HCT116 (cell line): ENCODE results near the gene ZNF750. TPM values are rescaled to one million over a fixed set of nuclear protein-coding genes. Genes with fewer than 3 reads are reported as not detected.

Experiments
- ATAC-seq: fragments of 200-7000 bp; cut with Tn5 transposase; 2 replicates; pipeline ENCODE4 v1.9.1; 2020; ENCODE audit warnings: mild to moderate bottlenecking, moderate library complexity
- BruUV-seq: library from RNA; stranded (reverse); fragments of 400-500 nt; replicated peaks from 2 replicates; lab custom pipeline; 2021; lab: Mats Ljungman, UMichigan
- CTCF ChIA-PET: fragments of 300-600 bp; sonication (Branson Sonifier 250); formaldehyde crosslinking; loops from one replicate; lab custom pipeline; 2021; ENCODE audit warnings: antibody characterized with exemption; lab: Charles Lee
- POLR2A ChIA-PET: fragments of 300-600, 350-600 bp; sonication (Branson Sonifier 250); formaldehyde crosslinking; loops from one replicate; lab custom pipeline; 2021; ENCODE audit warnings: antibody characterized with exemption; lab: Charles Lee
- RAD21 ChIA-PET, 2 experiments: fragments of 300-600 bp; sonication (Branson Sonifier 250); formaldehyde crosslinking; loops; one replicate each; lab custom pipeline; 2023; ENCODE audit warnings: low total read pairs in 2 of 2; ENCODE audit not compliant: uncharacterized antibody in 2 of 2, unreplicated experiment in 2 of 2, low non-redundant PET in 1 of 2; lab: Charles Lee
- DNase-seq: peaks from one replicate; pipeline ENCODE4 v3.0.0-alpha.2; 2010; ENCODE audit warnings: low read depth, low spot score
- H2AFZ ChIP-seq: fragments of 200-600 bp; shearing (Covaris generic), sonication (generic); 2 replicates; pipeline ENCODE4 v1.6.1; 2017; ENCODE audit warnings: low read depth, mixed run types, mixed read lengths, antibody characterized with exemption, low read length; ENCODE audit not compliant: poor library complexity, severe bottlenecking
- H3K27ac ChIP-seq: 2 replicates; pipeline ENCODE4 v1.5.1; 2012; ENCODE audit warnings: low read depth, low read length
- H3K27me3 ChIP-seq: fragments of 200-600 bp; sonication (generic); 2 replicates; pipeline ENCODE4 v1.6.1; 2016; ENCODE audit warnings: mixed run types, low read length, mixed read lengths; ENCODE audit not compliant: insufficient read depth
- H3K36me3 ChIP-seq, 2 experiments: fragments of 200-500 bp in 1 of 2; fragments of 200-600 bp in 1 of 2; sonication (Bioruptor generic) in 1 of 2; sonication (generic) in 1 of 2; 2 replicates each; pipeline versions ENCODE4 v1.5.1 to v1.6.1; 2014 to 2016; ENCODE audit warnings: low read length in 2 of 2, inconsistent platforms in 1 of 2, mixed read lengths in 1 of 2, mixed run types in 1 of 2; ENCODE audit not compliant: insufficient read depth in 2 of 2, control insufficient read depth in 1 of 2
- H3K4me1 ChIP-seq, 2 experiments: fragments of 200-600 bp in 1 of 2; sonication (generic) in 1 of 2; 2 replicates each; pipeline versions ENCODE4 v1.5.1 to v1.6.1; 2012 to 2017; ENCODE audit warnings: low read length in 2 of 2, inconsistent platforms in 1 of 2, mild to moderate bottlenecking in 1 of 2, mixed read lengths in 1 of 2, mixed run types in 1 of 2, moderate library complexity in 1 of 2; ENCODE audit not compliant: insufficient read depth in 2 of 2, control insufficient read depth in 1 of 2
- H3K4me2 ChIP-seq: fragments of 200-600 bp; sonication (generic); 2 replicates; pipeline ENCODE4 v1.6.1; 2017; ENCODE audit warnings: mixed run types, low read length, mixed read lengths
- H3K4me3 ChIP-seq, 2 experiments: fragments of 200-600 bp in 1 of 2; sonication (generic) in 1 of 2; replicated peaks in 1 of 2; 2 replicates each; pipeline ENCODE4 v1.5.1; 2011 to 2016; ENCODE audit warnings: low read length in 2 of 2, control low read depth in 1 of 2, low read depth in 1 of 2, mild to moderate bottlenecking in 1 of 2, mixed read lengths in 1 of 2, mixed run types in 1 of 2
- H3K79me2 ChIP-seq: fragments of 200-600 bp; sonication (generic); 2 replicates; pipeline ENCODE4 v1.6.1; 2017; ENCODE audit warnings: mild to moderate bottlenecking, mixed run types, low read length, moderate library complexity, mixed read lengths; ENCODE audit not compliant: insufficient read depth
- H3K9ac ChIP-seq: fragments of 200-600 bp; sonication (generic); 2 replicates; pipeline ENCODE4 v1.6.1; 2016; ENCODE audit warnings: low read length, mixed read lengths
- H3K9me2 ChIP-seq: fragments of 200-600 bp; sonication (generic), shearing (Covaris generic); 2 replicates; pipeline ENCODE4 v1.6.1; 2017; ENCODE audit warnings: mixed run types, mild to moderate bottlenecking, moderate library complexity; ENCODE audit not compliant: insufficient read depth
- H3K9me3 ChIP-seq, 2 experiments: fragments of 200-500 bp in 1 of 2; fragments of 200-600 bp in 1 of 2; sonication (Bioruptor generic) in 1 of 2; sonication (generic) in 1 of 2; 2 replicates each; pipeline ENCODE4 v1.6.1; 2014 to 2017; ENCODE audit warnings: low read length in 2 of 2, mixed read lengths in 2 of 2, inconsistent platforms in 1 of 2, low read depth in 1 of 2, mild to moderate bottlenecking in 1 of 2, mixed run types in 1 of 2, moderate library complexity in 1 of 2; ENCODE audit not compliant: control insufficient read depth in 1 of 2, insufficient read depth in 1 of 2
- H4K20me1 ChIP-seq: fragments of 200-600 bp; sonication (generic), shearing (Covaris generic); 2 replicates; pipeline ENCODE4 v1.6.1; 2017; ENCODE audit warnings: mixed run types, mild to moderate bottlenecking, moderate library complexity; ENCODE audit not compliant: insufficient read depth
- EZH2phosphoT487 ChIP-seq: fragments of 200-600 bp; IDR thresholded peaks from 2 replicates; pipeline ENCODE4 v1.6.1; 2018; ENCODE audit warnings: antibody characterized with exemption, borderline replicate concordance
- JUND ChIP-seq: IDR thresholded peaks from 2 replicates; pipeline ENCODE4 v1.6.1; 2012
- POLR2A ChIP-seq: IDR thresholded peaks from 2 replicates; pipeline ENCODE4 v1.7.0; 2011; ENCODE audit warnings: borderline replicate concordance; ENCODE audit not compliant: insufficient read depth, insufficient read length; ENCODE audit errors: extremely low read depth
- POLR2AphosphoS5 ChIP-seq: IDR thresholded peaks from 2 replicates; pipeline ENCODE4 v1.6.1; 2011; ENCODE audit warnings: mild to moderate bottlenecking, low read depth, low read length, moderate library complexity
- REST ChIP-seq: IDR thresholded peaks from 2 replicates; pipeline ENCODE4 v1.6.1; 2012; ENCODE audit warnings: low read depth
- SP1 ChIP-seq: IDR thresholded peaks from 2 replicates; pipeline ENCODE4 v1.6.1; 2012; ENCODE audit warnings: low read depth
- TCF7L2 ChIP-seq: IDR thresholded peaks from 2 replicates; pipeline ENCODE4 v1.7.0; 2011; ENCODE audit warnings: borderline replicate concordance, inconsistent platforms; ENCODE audit not compliant: insufficient read depth, insufficient read length; ENCODE audit errors: extremely low read depth
- ZNF274 ChIP-seq: fragments of 200-500 bp; sonication (Bioruptor generic); IDR thresholded peaks from 2 replicates; pipeline ENCODE4 v1.6.1; 2014; ENCODE audit warnings: mild to moderate bottlenecking, low read depth, low read length, inconsistent platforms
- intact Hi-C: fragments of 100-400 bp; cut with micrococcal nuclease; formaldehyde crosslinking; loops from 2 replicates; pipeline ENCODE4 v1.10.0; 2022
- total RNA-seq: library from RNA; stranded (reverse); gene quantifications from one replicate; pipeline ENCODE4 v1.2.1, GENCODE V29; 2021; ENCODE audit not compliant: unreplicated experiment
- TF ChIP-seq, protein P1 (sequence below): IDR thresholded peaks from 2 replicates; pipeline ENCODE4 v1.6.1; 2012

Gene ZNF750
- total RNA-seq, 1 experiment from 2014 or later, result not detected

DNA sequence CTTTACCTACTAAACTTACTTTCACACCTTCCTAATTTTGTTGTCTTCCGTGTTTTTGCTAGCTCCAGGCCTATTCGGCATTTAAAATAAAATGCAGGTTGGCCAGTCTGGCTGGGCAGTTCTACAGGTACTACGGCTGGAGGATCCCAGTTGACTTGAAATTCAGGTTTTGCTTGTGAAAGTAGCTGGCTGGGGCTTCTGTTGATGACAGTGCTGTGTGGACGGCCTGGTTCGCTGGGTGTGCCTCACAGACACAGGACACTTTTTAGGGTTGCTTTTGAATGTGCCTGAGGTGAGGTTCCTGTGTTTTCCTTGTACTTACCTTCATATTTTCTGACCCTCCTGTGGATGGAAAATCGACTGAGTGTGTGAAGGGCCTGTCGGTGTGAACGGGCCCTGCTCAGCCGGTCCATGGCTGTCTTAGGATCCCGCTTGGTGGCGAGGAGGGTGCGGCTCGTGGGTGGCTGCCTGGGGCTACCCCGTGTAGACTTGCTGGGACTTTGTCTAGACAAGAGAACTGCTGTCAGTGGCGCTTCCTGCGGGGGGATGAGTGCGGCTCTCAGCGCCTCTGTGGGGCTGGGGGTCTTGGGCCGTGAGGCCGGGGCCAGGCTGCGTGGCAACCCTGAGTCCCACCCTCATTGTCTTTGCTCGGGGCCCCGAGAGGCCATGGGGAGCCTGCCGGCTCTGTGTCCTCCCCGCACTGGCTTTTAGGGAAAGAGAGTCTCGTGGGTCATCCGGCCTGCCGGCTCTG lies 18.7 kb upstream of the ZNF750 start:
- Histone ChIP-seq H4K20me1 (no peaks in the 10 kb centered on the region; the same call in 1 of the 2 replicates), H3K27me3 (no peaks in the 10 kb centered on the region), H3K4me2 (peak overlapping the region; percentile 85), H3K9me3 (no peaks in the 10 kb centered on the region), H3K4me3 (peak overlapping the region in 1 of 2 experiments; percentile 4; a peak in 1 of 4 replicates), H3K36me3 (peaks cover 0 to 8% of the 10 kb centered on the region in 2 experiments; a peak in 3 of 4 replicates), H3K4me1 (peaks cover 58 to 70% of the 10 kb centered on the region in 2 experiments), H3K27ac (peak overlapping the region; percentile 78), H3K9ac (peak overlapping the region; percentile 52), H3K9me2 (no peaks in the 10 kb centered on the region), H3K79me2 (peaks cover 25% of the 10 kb centered on the region; the same call in 1 of the 2 replicates), H2AFZ (no peak overlapping the region)
- ChIA-PET CTCF (no interaction called here), RAD21 (no interaction called here), POLR2A (no interaction called here)
- ATAC-seq, result no peak; the same call in 1 of the 2 replicates
- DNase-seq, result no peak
- no TSS peak for BruUV-seq
- intact Hi-C loops, result no loop called here
- TF ChIP-seq, protein P1, sequence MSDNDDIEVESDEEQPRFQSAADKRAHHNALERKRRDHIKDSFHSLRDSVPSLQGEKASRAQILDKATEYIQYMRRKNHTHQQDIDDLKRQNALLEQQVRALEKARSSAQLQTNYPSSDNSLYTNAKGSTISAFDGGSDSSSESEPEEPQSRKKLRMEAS, result 0 out of 2 replicates have a peak, but pooled peaks have one; percentile 45
- TF ChIP-seq ZNF274 (no peak), REST (no peak), POLR2A (no peak), SP1 (peak; percentile 57; the same call in 1 of the 2 replicates), TCF7L2 (no peak), JUND (0 out of 2 replicates have a peak, but pooled peaks have one; percentile 28), EZH2phosphoT487 (no peak), POLR2AphosphoS5 (no peak)
